ENCODE data around the gene ACBD6. TPM values are rescaled to one million over a fixed set of nuclear protein-coding genes. Genes with fewer than 3 reads are reported as not detected.

Gene ACBD6
- total and polyA plus RNA-seq, 10 of the 15 experiments (the other 5 are each of a cell fraction or from before 2014, with no cell fraction given): 15.0 to 67.3 (median 55.0) TPM

DNA sequence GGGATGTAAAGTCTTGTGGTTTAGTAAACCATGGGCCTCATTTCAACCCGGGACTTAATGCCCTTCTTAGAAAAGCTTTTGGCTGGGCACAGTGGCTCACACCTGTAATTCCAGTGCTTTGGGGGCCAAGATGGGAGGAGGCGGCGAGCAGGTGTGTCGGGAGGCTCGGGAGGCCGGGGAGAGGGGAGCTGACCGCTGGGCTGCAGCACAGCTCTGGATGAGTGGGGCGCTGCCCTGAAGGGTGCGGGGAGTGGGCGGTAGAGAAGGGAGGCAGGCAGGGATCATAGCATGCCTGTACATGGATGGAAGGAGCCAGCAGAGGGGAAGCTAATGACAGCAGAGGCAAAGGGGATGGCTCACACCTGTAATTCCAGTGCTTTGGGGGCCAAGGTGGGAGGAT is 241.3 kb downstream of the ACBD6 start (continued):
- TF ChIP-seq, protein P1, sequence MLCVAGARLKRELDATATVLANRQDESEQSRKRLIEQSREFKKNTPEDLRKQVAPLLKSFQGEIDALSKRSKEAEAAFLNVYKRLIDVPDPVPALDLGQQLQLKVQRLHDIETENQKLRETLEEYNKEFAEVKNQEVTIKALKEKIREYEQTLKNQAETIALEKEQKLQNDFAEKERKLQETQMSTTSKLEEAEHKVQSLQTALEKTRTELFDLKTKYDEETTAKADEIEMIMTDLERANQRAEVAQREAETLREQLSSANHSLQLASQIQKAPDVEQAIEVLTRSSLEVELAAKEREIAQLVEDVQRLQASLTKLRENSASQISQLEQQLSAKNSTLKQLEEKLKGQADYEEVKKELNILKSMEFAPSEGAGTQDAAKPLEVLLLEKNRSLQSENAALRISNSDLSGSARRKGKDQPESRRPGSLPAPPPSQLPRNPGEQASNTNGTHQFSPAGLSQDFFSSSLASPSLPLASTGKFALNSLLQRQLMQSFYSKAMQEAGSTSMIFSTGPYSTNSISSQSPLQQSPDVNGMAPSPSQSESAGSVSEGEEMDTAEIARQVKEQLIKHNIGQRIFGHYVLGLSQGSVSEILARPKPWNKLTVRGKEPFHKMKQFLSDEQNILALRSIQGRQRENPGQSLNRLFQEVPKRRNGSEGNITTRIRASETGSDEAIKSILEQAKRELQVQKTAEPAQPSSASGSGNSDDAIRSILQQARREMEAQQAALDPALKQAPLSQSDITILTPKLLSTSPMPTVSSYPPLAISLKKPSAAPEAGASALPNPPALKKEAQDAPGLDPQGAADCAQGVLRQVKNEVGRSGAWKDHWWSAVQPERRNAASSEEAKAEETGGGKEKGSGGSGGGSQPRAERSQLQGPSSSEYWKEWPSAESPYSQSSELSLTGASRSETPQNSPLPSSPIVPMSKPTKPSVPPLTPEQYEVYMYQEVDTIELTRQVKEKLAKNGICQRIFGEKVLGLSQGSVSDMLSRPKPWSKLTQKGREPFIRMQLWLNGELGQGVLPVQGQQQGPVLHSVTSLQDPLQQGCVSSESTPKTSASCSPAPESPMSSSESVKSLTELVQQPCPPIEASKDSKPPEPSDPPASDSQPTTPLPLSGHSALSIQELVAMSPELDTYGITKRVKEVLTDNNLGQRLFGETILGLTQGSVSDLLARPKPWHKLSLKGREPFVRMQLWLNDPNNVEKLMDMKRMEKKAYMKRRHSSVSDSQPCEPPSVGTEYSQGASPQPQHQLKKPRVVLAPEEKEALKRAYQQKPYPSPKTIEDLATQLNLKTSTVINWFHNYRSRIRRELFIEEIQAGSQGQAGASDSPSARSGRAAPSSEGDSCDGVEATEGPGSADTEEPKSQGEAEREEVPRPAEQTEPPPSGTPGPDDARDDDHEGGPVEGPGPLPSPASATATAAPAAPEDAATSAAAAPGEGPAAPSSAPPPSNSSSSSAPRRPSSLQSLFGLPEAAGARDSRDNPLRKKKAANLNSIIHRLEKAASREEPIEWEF (IDR thresholded peaks at IDR 0.05; ENCODE audit: insufficient replicate concordance, low read depth, low read length): no peak
- TF ChIP-seq TCF7 (IDR thresholded peaks at IDR 0.05; ENCODE audit: borderline replicate concordance) (no peak), MTA2 (IDR thresholded peaks at IDR 0.05; ENCODE audit: low read depth) (no peak), KAT2A (conservative IDR thresholded peaks at IDR 0.05; ENCODE audit: control insufficient read depth, low read depth, low read length) (no peak), ZZZ3 (IDR thresholded peaks at IDR 0.05; ENCODE audit: control insufficient read depth, insufficient read length, low read depth) (no peak), POLR2AphosphoS5 (IDR thresholded peaks at IDR 0.05; ENCODE audit: low read length) (no peak), HCFC1 (IDR thresholded peaks at IDR 0.05; ENCODE audit: low read length) (no peak), HDGF (IDR thresholded peaks at IDR 0.05) (no peak), HDAC6 (IDR thresholded peaks at IDR 0.05; ENCODE audit: unreplicated experiment) (no peak)
- TF ChIP-seq, protein P2, sequence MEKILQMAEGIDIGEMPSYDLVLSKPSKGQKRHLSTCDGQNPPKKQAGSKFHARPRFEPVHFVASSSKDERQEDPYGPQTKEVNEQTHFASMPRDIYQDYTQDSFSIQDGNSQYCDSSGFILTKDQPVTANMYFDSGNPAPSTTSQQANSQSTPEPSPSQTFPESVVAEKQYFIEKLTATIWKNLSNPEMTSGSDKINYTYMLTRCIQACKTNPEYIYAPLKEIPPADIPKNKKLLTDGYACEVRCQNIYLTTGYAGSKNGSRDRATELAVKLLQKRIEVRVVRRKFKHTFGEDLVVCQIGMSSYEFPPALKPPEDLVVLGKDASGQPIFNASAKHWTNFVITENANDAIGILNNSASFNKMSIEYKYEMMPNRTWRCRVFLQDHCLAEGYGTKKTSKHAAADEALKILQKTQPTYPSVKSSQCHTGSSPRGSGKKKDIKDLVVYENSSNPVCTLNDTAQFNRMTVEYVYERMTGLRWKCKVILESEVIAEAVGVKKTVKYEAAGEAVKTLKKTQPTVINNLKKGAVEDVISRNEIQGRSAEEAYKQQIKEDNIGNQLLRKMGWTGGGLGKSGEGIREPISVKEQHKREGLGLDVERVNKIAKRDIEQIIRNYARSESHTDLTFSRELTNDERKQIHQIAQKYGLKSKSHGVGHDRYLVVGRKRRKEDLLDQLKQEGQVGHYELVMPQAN (conservative IDR thresholded peaks at IDR 0.05): no peak
- TF ChIP-seq, protein P3, sequence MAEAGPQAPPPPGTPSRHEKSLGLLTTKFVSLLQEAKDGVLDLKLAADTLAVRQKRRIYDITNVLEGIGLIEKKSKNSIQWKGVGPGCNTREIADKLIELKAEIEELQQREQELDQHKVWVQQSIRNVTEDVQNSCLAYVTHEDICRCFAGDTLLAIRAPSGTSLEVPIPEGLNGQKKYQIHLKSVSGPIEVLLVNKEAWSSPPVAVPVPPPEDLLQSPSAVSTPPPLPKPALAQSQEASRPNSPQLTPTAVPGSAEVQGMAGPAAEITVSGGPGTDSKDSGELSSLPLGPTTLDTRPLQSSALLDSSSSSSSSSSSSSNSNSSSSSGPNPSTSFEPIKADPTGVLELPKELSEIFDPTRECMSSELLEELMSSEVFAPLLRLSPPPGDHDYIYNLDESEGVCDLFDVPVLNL (IDR thresholded peaks at IDR 0.05; ENCODE audit: low read depth, low read length): no peak

All from GM12878 (cell line).